Astrocyte (in vitro differentiated cells and primary cell): ENCODE results near the gene ZNF718. TPM values are rescaled to one million over a fixed set of nuclear protein-coding genes. Genes with fewer than 3 reads are reported as not detected.
"Not testable (repeated sequence)": the region's sequence is repeated elsewhere in the genome, so short reads cannot be mapped to it uniquely, and the experiment has no call there.

Experiments
- DNase-seq: peaks from one replicate; pipeline ENCODE4 v3.0.0-alpha.2; 2010; ENCODE audit warnings: low read depth
- FAIRE-seq: peaks from 2 replicates; lab custom pipeline; 2011; peaks lifted over from hg19 to GRCh38; lab: Jason Lieb, UNC
- H2AFZ ChIP-seq: 2 replicates; pipeline ENCODE4 v1.6.0; 2012; ENCODE audit warnings: low read depth, low read length, inconsistent platforms
- H3K27ac ChIP-seq: 2 replicates; pipeline ENCODE4 v1.5.1; 2011; ENCODE audit warnings: low read depth, low read length, inconsistent platforms
- H3K27me3 ChIP-seq: 2 replicates; pipeline ENCODE4 v1.6.0; 2011; ENCODE audit warnings: low read length, inconsistent platforms; ENCODE audit not compliant: insufficient read depth
- H3K36me3 ChIP-seq: 2 replicates; pipeline ENCODE4 v1.5.1; 2011; ENCODE audit warnings: low read length, inconsistent platforms; ENCODE audit not compliant: insufficient read depth
- H3K4me1 ChIP-seq: 2 replicates; pipeline ENCODE4 v1.5.1; 2011; ENCODE audit warnings: low read length, inconsistent platforms; ENCODE audit not compliant: insufficient read depth
- H3K4me2 ChIP-seq: 2 replicates; pipeline ENCODE4 v1.6.0; 2012; ENCODE audit warnings: low read length, inconsistent platforms
- H3K4me3 ChIP-seq: 2 replicates; pipeline ENCODE4 v1.5.1; 2011; ENCODE audit warnings: low read depth, mild to moderate bottlenecking, low read length, inconsistent platforms; ENCODE audit not compliant: insufficient read depth
- H3K79me2 ChIP-seq: 2 replicates; pipeline ENCODE4 v1.6.0; 2012; ENCODE audit warnings: mild to moderate bottlenecking, low read length, inconsistent platforms; ENCODE audit not compliant: insufficient read depth
- H3K9ac ChIP-seq: 2 replicates; pipeline ENCODE4 v1.6.0; 2012; ENCODE audit warnings: mild to moderate bottlenecking, low read length, inconsistent platforms
- H3K9me3 ChIP-seq: 2 replicates; pipeline ENCODE4 v1.5.1; 2012; ENCODE audit warnings: low read depth, mild to moderate bottlenecking, low read length, inconsistent platforms; ENCODE audit not compliant: insufficient read depth
- H4K20me1 ChIP-seq: 2 replicates; pipeline ENCODE4 v1.6.0; 2012; ENCODE audit warnings: low read length, inconsistent platforms; ENCODE audit not compliant: insufficient read depth
- H3K27ac Mint-ChIP-seq: one replicate; pipeline ENCODE4 v1.8.0; 2021; ENCODE audit warnings: mild to moderate bottlenecking, mixed read lengths; ENCODE audit not compliant: unreplicated experiment
- H3K27me3 Mint-ChIP-seq: one replicate; pipeline ENCODE4 v1.8.0; 2021; ENCODE audit warnings: low read depth, mixed read lengths; ENCODE audit not compliant: unreplicated experiment
- H3K36me3 Mint-ChIP-seq: one replicate; pipeline ENCODE4 v1.8.0; 2021; ENCODE audit warnings: low read depth, mixed read lengths; ENCODE audit not compliant: unreplicated experiment
- H3K4me1 Mint-ChIP-seq: one replicate; pipeline ENCODE4 v1.8.0; 2021; ENCODE audit warnings: low read depth, mixed read lengths; ENCODE audit not compliant: unreplicated experiment
- H3K4me3 Mint-ChIP-seq: one replicate; pipeline ENCODE4 v1.8.0; 2021; ENCODE audit warnings: mild to moderate bottlenecking, moderate library complexity, mixed read lengths; ENCODE audit not compliant: unreplicated experiment
- H3K9me3 Mint-ChIP-seq: one replicate; pipeline ENCODE4 v1.8.0; 2021; ENCODE audit warnings: mild to moderate bottlenecking, mixed read lengths; ENCODE audit not compliant: unreplicated experiment
- EZH2 ChIP-seq: IDR thresholded peaks from 2 replicates; pipeline ENCODE4 v1.6.1; 2012; ENCODE audit warnings: mild to moderate bottlenecking, low read length, inconsistent platforms; ENCODE audit not compliant: insufficient read depth
- total RNA-seq: library from RNA; stranded (reverse); gene quantifications from 2 replicates; pipeline ENCODE4 v1.2.1, GENCODE V29; 2021
- TF ChIP-seq, protein P1 (sequence below): IDR thresholded peaks from 2 replicates; pipeline ENCODE4 v1.5.1; 2011; ENCODE audit warnings: low read depth, mild to moderate bottlenecking, inconsistent platforms, low read length, moderate library complexity; ENCODE audit not compliant: insufficient read depth

ZNF718 gene
- total RNA-seq, 1 donor from 2014 or later: 7.7 TPM

- H3K27me3 ChIP-seq: no peaks in the 10 kb centered on the region
- Mint-ChIP-seq H3K27ac (no peak overlapping the region), H3K9me3 (peaks cover 11% of the 10 kb centered on the region), H3K27me3 (no peaks in the 10 kb centered on the region), H3K4me1 (no peaks in the 10 kb centered on the region), H3K36me3 (peaks cover 2% of the 10 kb centered on the region), H3K4me3 (no peak overlapping the region)
- FAIRE-seq (no peak), DNase-seq (no peak)
- H3K4me1 ChIP-seq: peaks cover 2% of the 10 kb centered on the region
- no peaks in the 10 kb centered on the region for H3K36me3 ChIP-seq
- no peak for TF ChIP-seq EZH2
- TF ChIP-seq, protein P1, sequence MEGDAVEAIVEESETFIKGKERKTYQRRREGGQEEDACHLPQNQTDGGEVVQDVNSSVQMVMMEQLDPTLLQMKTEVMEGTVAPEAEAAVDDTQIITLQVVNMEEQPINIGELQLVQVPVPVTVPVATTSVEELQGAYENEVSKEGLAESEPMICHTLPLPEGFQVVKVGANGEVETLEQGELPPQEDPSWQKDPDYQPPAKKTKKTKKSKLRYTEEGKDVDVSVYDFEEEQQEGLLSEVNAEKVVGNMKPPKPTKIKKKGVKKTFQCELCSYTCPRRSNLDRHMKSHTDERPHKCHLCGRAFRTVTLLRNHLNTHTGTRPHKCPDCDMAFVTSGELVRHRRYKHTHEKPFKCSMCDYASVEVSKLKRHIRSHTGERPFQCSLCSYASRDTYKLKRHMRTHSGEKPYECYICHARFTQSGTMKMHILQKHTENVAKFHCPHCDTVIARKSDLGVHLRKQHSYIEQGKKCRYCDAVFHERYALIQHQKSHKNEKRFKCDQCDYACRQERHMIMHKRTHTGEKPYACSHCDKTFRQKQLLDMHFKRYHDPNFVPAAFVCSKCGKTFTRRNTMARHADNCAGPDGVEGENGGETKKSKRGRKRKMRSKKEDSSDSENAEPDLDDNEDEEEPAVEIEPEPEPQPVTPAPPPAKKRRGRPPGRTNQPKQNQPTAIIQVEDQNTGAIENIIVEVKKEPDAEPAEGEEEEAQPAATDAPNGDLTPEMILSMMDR: no peak
- H3K9ac ChIP-seq: no peak overlapping the region
- no peak overlapping the region for H3K27ac ChIP-seq
- H3K4me2 ChIP-seq: no peak overlapping the region
- peaks cover 10% of the 10 kb centered on the region for H3K79me2 ChIP-seq
- no peak overlapping the region for H3K4me3 ChIP-seq
- peaks cover 5% of the 10 kb centered on the region for H4K20me1 ChIP-seq
- H2AFZ ChIP-seq: no peak overlapping the region
- no peaks in the 10 kb centered on the region for H3K9me3 ChIP-seq
Observed at GRCh38 chr4:120616-121015, 3.7 kb upstream of the ZNF718 start.

DNA sequence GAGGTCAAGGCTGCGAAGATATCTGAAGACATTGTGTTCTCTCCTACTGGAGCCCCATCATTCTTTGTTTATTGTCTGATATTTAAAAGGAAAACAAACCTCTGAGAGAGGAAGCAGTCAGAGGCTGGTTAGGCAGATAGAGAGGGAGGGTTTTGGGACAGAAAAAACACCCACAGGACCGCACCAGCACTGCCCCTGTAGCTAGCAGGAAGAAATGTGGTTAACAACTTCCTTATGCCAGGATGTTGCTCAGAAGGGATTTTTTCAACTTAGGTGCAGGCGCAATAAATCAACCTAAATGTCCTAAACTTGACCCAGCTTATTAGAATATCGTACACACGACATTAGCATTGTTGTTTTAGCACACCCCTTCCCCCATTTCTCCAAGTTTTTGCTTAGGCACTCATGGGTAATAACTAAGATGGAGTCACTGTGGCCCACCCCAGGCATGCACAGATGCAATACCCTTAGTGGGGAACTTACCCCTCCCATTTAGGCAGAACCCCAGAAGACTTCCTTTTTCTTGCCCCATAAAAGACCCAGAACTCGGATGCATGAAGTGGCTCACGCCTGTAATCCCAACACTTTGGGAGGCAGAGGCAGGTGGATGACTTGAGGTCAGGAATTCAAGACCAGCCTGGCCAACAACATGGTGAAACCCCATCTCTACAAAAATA lies 2.8 kb upstream of the ZNF718 start:
- Histone ChIP-seq H2AFZ (no peak overlapping the region), H4K20me1 (peaks cover 5% of the 10 kb centered on the region), H3K4me2 (no peak overlapping the region), H3K79me2 (peaks cover 20% of the 10 kb centered on the region), H3K4me1 (peaks cover 6% of the 10 kb centered on the region), H3K9ac (no peak overlapping the region), H3K9me3 (no peaks in the 10 kb centered on the region), H3K27ac (no peak overlapping the region), H3K27me3 (no peaks in the 10 kb centered on the region), H3K36me3 (no peaks in the 10 kb centered on the region), H3K4me3 (no peak overlapping the region)
- Mint-ChIP-seq H3K36me3 (peaks cover 4% of the 10 kb centered on the region), H3K4me3 (no peak overlapping the region), H3K27ac (no peak overlapping the region), H3K9me3 (peaks cover 14% of the 10 kb centered on the region), H3K4me1 (no peaks in the 10 kb centered on the region), H3K27me3 (no peaks in the 10 kb centered on the region)
- TF ChIP-seq, protein P1: no peak
- no peak for TF ChIP-seq EZH2
- FAIRE-seq: no peak
- DNase-seq: no peak

DNA sequence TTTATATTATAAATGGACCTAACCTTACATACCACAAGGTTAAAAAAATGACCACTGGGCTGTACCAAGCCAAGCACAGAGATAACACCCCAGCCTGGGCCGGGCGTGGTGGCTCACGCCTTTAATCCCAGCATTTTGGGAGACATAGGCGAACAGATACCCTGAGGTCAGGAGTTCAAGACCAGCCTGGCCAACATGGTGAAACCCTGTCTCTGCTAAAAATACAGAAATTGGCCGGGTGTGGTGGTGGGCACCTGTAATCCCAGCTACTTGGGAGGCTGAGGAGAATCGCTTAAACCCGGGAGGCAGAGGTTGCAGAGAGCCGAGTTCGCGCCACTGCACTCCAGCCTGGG lies 403 bp upstream of the ZNF718 start:
- H3K9me3 ChIP-seq, H4K20me1 ChIP-seq, H3K27ac ChIP-seq, H3K4me1 Mint-ChIP-seq, H3K27me3 ChIP-seq, H3K4me1 ChIP-seq, H3K27ac Mint-ChIP-seq, FAIRE-seq, H3K27me3 Mint-ChIP-seq, DNase-seq, H3K9ac ChIP-seq: not testable (repeated sequence)
- Histone ChIP-seq H2AFZ (peak overlapping the region; percentile 94), H3K36me3 (peaks cover 11% of the 10 kb centered on the region), H3K79me2 (peaks cover 41% of the 10 kb centered on the region), H3K4me3 (peak overlapping the region; percentile 84), H3K4me2 (peak overlapping the region; percentile 100)
- H3K4me3 Mint-ChIP-seq: peak overlapping the region; percentile 100
- peaks cover 18% of the 10 kb centered on the region for H3K36me3 Mint-ChIP-seq
- peaks cover 22% of the 10 kb centered on the region for H3K9me3 Mint-ChIP-seq
